ENCODE data around the gene FLT4.
"Not testable (repeated sequence)": the region's sequence is repeated elsewhere in the genome, so short reads cannot be mapped to it uniquely, and the experiment has no call there.

The FLT4 gene

DNA sequence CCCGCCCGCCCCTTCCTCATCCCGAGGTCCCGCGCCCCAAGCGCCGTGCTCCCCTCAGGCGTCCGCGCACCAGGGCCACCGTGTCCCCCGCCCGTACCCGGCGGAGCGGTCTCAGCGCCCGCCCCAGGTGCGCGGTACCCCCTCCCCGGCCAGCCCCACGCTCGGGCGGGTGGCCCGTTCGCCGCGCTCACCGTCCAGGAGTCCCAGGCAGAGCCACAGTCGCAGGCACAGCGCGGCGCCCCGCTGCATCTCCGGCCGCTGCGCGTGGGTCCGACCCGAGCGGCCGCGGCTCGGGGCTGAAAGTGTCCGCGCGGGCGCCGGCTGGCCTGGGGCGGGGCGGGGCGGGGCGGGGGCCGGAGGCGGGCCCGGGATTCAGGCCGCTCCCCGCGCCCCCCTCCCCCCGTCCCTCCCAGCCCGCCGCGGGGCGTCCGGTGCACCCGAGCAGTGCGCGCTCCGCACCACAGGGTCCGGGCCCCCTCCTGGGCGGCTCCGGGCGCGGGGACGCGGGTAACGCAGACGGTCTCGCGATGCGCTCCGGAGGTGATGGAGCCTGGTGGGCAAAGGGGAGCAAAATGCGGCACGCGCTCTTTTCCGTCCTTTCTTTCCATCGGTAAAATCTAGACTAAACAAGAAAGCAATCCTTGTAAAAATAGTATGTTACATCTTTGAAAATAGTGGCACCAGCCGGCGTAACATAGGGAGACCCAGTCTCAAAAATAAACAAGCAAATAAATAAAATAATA is at the start of gene FLT4:
TSS of gene FLT4 (minus strand) at position 304 of the 743 bp plus-strand sequence. CDS start at position 249, 55 bp downstream.
- DNase-seq = no peak

DNA sequence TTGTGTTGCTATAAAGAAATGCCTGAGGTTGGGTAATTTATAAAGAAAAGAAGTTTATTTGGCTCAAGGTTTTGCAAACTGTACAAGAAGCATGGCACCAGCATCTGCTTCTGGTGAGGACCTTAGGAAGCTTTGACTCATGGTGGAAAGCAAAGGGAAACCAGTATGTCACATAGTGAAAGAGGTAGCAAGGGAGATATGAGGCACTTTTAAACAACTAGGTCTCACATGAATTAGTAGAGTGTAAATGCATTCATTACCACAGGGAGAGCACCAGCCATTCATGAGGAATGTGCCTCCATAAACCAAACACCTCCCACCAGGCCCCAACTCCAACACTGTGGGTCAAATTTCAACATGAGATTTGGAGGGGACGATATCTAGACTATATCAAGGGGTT is 49.6 kb upstream of the FLT4 start:
- no peak for DNase-seq

DNA sequence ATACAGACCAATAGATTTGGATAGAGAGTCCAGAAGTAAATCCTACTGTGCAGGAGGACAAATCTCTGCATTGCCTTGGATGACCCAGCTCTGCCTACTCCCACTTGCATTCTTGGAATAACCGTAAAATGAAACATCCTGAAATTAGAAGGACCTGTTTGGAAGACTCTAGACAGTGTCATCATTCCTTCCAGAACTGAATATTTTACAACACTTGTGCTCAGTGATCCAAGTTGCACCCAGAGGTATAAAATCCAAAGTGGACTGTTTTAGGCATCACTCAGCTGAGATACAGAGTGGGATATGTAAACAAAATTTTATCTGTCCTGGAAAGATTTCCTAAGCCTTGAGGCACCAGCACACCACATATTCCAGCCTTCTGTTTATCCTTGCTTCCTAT is 46.7 kb upstream of the FLT4 start:
- DNase-seq = no peak

DNA sequence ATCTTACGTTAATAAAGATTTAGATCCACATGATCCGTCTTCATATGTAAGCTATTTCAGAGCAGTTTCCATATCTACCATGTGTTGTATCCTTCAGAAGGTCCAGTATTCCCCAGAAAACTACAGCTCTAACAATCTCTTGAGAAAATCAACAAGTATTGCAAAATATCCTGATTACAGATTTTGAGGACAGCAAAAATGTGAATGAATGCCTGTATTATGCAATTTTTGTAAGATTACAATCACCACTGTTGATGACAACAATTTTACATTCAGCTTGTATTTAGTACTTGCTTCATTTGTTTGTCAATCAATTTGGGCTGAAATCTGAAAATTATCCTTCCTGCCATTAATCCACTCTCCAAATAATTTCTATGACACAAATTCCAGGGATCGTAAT is 43.0 kb upstream of the FLT4 start:
- no peak for DNase-seq

DNA sequence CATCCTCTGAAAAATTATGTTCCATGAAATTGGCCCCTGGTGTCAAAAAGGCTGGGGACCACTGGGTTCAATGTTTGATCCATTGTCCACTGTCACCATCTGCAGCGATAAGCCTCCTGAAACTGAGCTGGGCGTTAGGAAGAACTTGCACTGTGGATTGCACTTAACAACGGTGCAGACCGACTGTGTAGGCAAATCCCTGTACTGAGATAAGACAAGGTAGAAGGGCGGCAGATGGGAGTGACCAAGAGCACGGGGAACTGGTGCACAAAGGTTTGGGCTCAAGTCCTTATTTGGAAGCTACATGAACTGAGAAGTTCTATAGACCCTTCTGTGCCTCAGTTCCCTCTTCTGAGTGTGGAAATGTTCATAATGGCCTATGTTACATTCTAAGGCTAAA is 41.6 kb upstream of the FLT4 start:
- DNase-seq = no peak

- no peak for DNase-seq
These were observed 41.2 kb upstream of the FLT4 start for GRCh38 chr5:180690562-180690961.

GRCh38 chr5:180689775-180690174 is 40.4 kb upstream of the FLT4 start:
- no peak for DNase-seq

DNA sequence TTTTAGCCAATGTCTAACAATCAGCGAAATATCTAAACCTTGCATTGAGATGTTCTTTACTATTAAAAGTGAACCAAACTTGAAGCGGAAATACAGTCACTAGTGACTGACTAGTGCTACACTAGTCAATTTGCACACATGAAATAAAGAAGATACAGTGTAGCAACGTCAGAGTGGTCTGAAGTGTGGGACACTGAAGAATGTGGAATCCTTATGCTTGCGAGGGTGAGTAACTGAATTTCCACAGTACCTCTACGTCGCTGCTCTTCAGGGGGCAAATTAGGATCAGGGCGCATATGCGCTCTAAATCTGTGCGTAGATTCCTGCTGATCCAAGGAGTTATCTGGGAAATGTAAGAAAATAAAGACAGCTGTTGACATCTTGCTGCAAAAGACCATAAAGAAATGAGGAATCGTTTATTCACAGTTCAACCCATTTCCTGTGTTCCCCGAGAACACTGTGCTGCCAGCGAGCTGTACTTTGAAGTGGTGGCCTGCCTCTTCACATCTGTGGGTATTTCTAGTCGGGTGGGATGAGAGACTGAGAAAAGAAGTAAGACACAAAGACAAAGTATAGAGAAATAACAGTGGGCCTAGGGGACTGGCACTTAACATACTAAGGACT is 39.8 kb upstream of the FLT4 start:
- peak; percentile 54 for DNase-seq

DNA sequence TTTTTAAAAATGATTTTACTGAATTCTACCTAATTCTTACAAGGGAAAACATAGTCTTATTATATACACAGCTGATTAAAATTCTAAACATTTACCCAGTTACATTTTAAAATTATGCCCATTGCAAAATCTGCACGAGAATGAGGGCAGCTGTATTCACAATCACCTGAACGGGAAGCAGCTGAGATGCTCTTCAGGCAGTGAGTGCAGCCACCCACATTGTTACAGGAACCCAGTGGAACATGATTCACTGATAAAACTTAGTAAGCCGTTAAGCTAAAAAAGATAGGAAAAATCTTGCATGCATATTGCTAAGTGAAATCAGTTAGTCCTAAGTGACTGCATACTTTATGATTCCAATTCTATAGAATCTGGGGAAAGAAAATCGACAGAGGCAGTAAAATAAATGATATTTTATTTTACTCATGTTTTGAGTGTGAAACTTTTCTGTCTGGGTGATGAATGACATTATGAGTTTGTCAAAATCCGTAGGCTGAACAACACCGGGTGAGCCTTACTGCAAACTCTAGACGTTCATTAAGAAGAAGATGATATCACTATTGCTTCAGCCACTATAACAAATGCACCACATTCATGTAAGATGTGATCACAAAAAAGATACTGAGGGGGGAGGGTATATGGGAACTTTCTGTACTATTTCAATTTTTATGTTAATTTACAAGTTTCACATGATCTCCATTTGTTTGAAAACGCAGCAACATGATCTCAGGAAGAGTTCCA is 39.1 kb upstream of the FLT4 start:
- peak; percentile 44 for DNase-seq

GRCh38 chr5:180686799-180687198 is 37.4 kb upstream of the FLT4 start:
- DNase-seq = not testable (repeated sequence)

- no peak for DNase-seq
These were observed 35.3 kb upstream of the FLT4 start for GRCh38 chr5:180684623-180685161.

DNA sequence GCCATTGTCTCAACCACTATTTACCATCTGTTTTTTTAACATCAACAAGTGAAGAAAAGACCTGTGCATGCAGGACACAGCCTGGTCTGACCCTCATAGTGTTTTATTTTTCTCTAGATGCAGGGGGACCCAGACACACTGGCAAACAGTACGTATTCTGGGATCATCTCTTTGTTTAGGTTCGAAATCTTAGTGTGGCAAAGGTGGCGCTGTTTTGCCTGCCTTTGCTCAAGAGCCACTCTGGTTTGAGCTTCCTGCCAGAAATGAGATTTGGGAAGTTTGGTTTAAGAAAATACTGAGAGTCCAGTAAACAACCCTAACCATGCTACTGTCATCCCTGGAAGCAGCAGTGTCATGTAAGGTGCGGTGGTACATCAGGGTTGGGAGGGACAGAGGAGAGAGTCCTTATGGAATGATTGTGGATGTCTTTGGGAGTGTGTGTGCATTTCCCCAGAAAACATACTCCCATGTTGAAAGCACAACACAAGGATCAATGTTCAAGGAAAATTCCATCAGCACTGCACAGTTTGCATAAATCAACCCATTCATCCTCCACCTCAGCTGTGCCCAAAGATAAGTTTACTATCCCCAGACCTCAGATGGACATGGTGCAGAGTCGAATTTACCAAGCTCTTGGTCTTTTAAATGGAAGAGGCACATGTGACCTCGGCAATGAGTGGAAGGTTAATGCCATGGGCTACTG is 34.0 kb upstream of the FLT4 start:
- DNase-seq = no peak

DNA sequence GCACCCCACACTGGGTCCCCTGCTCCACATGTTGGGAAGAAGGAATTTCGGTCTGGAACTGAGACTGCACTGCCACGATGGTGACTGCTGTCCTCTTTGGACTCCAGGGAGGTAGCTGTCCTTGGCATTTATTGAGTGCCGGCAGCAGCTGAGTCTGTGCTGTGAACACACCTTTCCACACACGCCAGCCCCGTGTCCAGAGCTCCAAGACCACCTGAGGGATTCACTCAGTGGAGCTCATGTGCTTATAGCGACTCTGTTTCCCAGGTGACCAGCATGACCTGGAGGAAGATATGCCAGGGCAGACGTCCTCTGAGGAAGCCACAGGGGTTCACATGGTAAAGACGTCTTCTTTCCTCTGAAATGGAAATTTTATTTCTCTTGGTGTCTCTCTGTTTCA is 33.2 kb upstream of the FLT4 start:
- no peak for DNase-seq

GRCh38 chr5:180682008-180682407 is 32.6 kb upstream of the FLT4 start:
- not testable (repeated sequence) for DNase-seq

DNA sequence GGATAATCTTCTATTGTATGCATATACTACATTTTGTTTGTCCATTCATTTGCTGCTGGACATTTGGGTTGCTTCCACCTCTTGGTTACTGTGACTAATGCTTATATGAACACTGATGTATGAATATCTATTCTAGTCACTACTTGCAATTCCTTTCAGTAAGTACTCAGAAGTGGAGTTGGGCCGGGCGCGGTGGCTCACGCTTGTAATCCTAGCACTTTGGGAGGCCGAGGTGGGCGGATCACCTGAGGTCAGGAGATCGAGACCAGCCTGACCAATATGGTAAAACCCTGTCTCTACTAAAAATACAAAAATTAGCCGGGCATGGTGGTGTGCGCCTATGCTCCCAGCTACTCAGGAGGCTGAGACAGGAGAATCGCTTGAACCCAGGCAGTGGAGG is 28.9 kb upstream of the FLT4 start:
- not testable (repeated sequence) for DNase-seq

DNA sequence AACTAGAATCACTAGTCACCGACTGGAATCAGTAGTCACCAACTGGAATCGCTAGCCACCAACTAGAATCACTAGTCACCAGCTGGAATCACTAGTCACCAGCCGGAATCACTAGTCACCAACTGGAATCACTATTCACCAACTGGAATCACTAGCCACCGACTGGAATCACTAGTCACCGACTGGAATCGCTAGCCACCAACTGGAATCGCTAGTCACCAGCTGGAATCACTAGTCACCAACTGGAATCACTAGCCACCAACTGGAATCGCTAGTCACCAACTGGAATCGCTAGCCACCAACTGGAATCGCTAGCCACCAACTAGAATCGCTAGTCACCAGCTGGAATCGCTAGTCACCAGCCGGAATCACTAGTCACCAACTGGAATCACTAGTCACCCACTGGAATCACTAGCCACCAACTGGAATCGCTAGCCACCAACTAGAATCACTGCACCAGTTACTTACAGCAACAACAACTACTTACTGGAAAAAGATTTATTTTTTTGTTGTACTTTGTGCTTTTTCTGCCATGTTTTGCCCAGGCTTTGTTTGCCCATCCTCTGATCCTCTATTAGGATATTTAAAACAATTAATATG is 25.7 kb upstream of the FLT4 start:
- no peak for DNase-seq

- DNase-seq = not testable (repeated sequence)
These were observed 24.7 kb upstream of the FLT4 start for GRCh38 chr5:180674090-180674475.

DNA sequence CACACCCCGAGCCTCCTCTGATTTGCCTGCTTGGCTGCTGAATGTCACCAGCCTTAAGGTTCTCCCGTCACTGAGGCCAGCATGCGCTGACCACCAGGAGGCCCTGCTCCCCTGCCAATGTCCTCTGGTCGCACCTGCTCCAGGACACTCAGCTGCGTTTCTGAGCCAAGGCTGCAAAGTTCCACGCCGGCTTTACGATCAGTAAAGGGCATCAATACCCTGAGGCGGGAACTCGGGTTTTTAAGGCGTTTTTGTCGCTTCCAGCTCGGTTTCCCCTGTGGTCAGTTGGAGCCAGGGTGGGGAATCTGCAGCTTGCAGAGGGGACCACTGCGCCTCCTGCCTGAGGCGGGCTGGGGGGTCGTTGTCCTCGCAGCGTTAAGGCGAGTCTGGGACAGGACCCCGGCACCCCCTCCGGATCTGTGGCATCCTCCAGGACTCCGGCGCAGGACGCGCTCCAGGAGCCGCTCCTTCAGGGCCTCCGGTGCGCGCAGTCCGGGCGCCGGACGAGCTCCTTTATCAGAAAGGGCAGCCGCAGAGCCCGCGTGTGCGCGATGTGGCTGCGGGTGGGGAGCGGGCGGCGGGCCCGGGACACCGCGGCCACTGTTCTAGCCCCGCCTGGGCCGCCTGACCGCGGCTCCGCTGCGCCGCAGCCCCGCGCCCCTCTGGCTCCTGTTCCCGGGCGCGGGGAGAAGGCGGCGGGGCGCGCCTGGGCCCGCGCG is 24.1 kb upstream of the FLT4 start:
- DNase-seq = no peak

DNA sequence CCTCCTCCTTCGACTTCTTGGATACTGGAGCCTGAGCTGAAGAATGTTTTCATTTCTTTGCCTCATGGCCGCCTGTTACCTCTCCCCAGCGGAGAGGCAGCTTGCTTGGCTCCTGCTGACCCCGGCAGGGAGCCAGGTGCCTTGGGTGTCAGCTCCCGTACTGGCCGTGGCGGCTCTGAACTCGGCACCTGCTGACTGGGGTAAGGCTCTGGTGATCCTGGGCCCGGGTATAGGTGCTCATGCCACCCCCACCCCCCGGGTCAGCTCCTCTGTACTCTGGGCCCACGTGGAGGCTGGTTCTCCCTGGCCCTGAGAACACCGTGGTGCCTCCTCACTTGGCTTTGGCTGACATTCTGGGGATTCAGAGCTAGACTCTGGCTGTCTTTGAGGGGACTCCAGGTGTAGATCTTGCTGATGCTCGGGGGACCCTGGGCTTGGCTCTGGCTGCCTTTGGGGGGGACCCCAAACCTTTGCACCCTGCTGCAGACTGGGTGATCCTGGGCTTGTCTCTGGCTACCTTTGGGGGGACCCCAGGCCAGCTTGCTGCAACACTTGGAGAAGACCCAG is 22.6 kb upstream of the FLT4 start:
- DNase-seq = not testable (repeated sequence)

GRCh38 chr5:180670586-180671359 is 21.4 kb upstream of the FLT4 start:
- DNase-seq = peak; percentile 72

GRCh38 chr5:180670157-180670556 is 20.8 kb upstream of the FLT4 start:
- no peak for DNase-seq

Data from stimulated activated CD4-positive, alpha-beta T cell treated with anti-CD3 and anti-CD28 coated beads, Interleukin-15, amount 100 ng/mL, for 24 hours (primary cell).